MM.1S (cell line): Measurements from ENCODE around the gene LARP7.

Experiments used
- DNase-seq: peaks from one replicate; pipeline ENCODE4 v3.0.0-alpha.2; 2015
- H2AFZ ChIP-seq: fragments of 300-600 bp; sonication (generic); 2 replicates; pipeline ENCODE4 v1.6.0; 2016; ENCODE audit warnings: antibody characterized with exemption, low read length
- H3F3A ChIP-seq: fragments of 300-600 bp; sonication (generic); 2 replicates; pipeline ENCODE4 v1.6.1; 2016; ENCODE audit warnings: mild to moderate bottlenecking, antibody characterized with exemption, low read length, moderate library complexity, mixed read lengths; ENCODE audit not compliant: insufficient read depth
- H3K27ac ChIP-seq: fragments of 300-600 bp; sonication (generic); 2 replicates; pipeline ENCODE4 v1.5.1; 2016; ENCODE audit warnings: mild to moderate bottlenecking, low read length
- H3K27me3 ChIP-seq: fragments of 300-600 bp; sonication (generic); replicated peaks from 2 replicates; pipeline ENCODE4 v1.6.0; 2016; ENCODE audit warnings: low read length; ENCODE audit not compliant: insufficient read depth
- H3K36me3 ChIP-seq: fragments of 300-600 bp; sonication (generic); replicated peaks from 2 replicates; pipeline ENCODE4 v1.6.1; 2016; ENCODE audit warnings: mild to moderate bottlenecking, low read length, mixed read lengths; ENCODE audit not compliant: insufficient read depth
- H3K4me1 ChIP-seq: fragments of 300-600 bp; sonication (generic); 2 replicates; pipeline ENCODE4 v1.6.1; 2016; ENCODE audit warnings: low read length, mixed read lengths
- H3K4me2 ChIP-seq: fragments of 300-600 bp; sonication (generic); 2 replicates; pipeline ENCODE4 v1.6.0; 2016; ENCODE audit warnings: low read depth, low read length
- H3K4me3 ChIP-seq: fragments of 300-600 bp; sonication (generic); 2 replicates; pipeline ENCODE4 v1.5.1; 2016; ENCODE audit warnings: low read length, mixed read lengths
- H3K79me2 ChIP-seq: fragments of 300-600 bp; sonication (generic); 2 replicates; pipeline ENCODE4 v1.6.1; 2016; ENCODE audit warnings: mixed run types, low read length, mixed read lengths
- H3K9ac ChIP-seq: fragments of 300-600 bp; sonication (generic); 2 replicates; pipeline ENCODE4 v1.6.1; 2016; ENCODE audit warnings: low read length, mixed read lengths
- H3K9me2 ChIP-seq: fragments of 300-600 bp; sonication (generic); replicated peaks from 2 replicates; pipeline ENCODE4 v1.6.1; 2016; ENCODE audit warnings: mild to moderate bottlenecking, low read length, mixed read lengths; ENCODE audit not compliant: insufficient read depth
- H3K9me3 ChIP-seq: fragments of 300-600 bp; sonication (generic); replicated peaks from 2 replicates; pipeline ENCODE4 v1.6.1; 2016; ENCODE audit warnings: mild to moderate bottlenecking, low read length, mixed read lengths; ENCODE audit not compliant: insufficient read depth
- H4K20me1 ChIP-seq: fragments of 300-600 bp; sonication (generic); 2 replicates; pipeline ENCODE4 v1.6.1; 2016; ENCODE audit warnings: mild to moderate bottlenecking, low read length, moderate library complexity, mixed read lengths; ENCODE audit not compliant: insufficient read depth
- CTCF ChIP-seq: fragments of 300-600 bp; sonication (generic); IDR thresholded peaks from 2 replicates; pipeline ENCODE4 v1.5.1; 2016; ENCODE audit warnings: antibody characterized with exemption, low read length, mixed read lengths
- EZH2 ChIP-seq: fragments of 300-600 bp; sonication (generic); optimal IDR thresholded peaks from 2 replicates; pipeline ENCODE3; 2017; ENCODE audit warnings: low read depth, mild to moderate bottlenecking, antibody characterized with exemption, low read length, mixed read lengths
- EZH2phosphoT487 ChIP-seq: fragments of 300-600 bp; sonication (generic); IDR thresholded peaks from 2 replicates; pipeline ENCODE4 v1.6.1; 2018; ENCODE audit warnings: antibody characterized with exemption, low read length

LARP7 gene

GRCh38 chr4:112636688-112637551 lies at the start of gene LARP7, which contains the start of gene ZGRF1:
Gene LARP7, plus strand, starts transcription at chr4:112637143. Its CDS starts 7,527 bp downstream, at chr4:112644670.
Gene ZGRF1, minus strand, starts transcription at chr4:112636909. Its CDS starts 3,733 bp downstream, at chr4:112633176.
- no peaks in the 10 kb centered on the region for H3K9me2 ChIP-seq
- H3K36me3 ChIP-seq: no peaks in the 10 kb centered on the region
- peak within 1 kb of the TSS; percentile 93 for H3K4me3 ChIP-seq
- no peaks in the 10 kb centered on the region; the same call in 1 of the 2 replicates for H3K4me1 ChIP-seq
- DNase-seq: peak; percentile 99
- H3K27me3 ChIP-seq: no peaks in the 10 kb centered on the region
- no peaks in the 10 kb centered on the region for H4K20me1 ChIP-seq
- TF ChIP-seq CTCF: peak; percentile 69
- TF ChIP-seq EZH2phosphoT487: no peak
- H3K9me3 ChIP-seq: no peaks in the 10 kb centered on the region
- peaks cover 67% of the 10 kb centered on the region for H3K79me2 ChIP-seq
- H3K9ac ChIP-seq: peak within 1 kb of the TSS; percentile 83
- peak within 1 kb of the TSS; percentile 78 for H2AFZ ChIP-seq
- peaks cover 15% of the 10 kb centered on the region; the same call in 1 of the 2 replicates for H3F3A ChIP-seq
- peak within 1 kb of the TSS; percentile 93 for H3K27ac ChIP-seq
- peak within 1 kb of the TSS; percentile 88 for H3K4me2 ChIP-seq

- Histone ChIP-seq H3K4me3 (no peak overlapping the region), H4K20me1 (no peaks in the 10 kb centered on the region), H3K9me2 (no peaks in the 10 kb centered on the region), H3K27ac (no peak overlapping the region), H3K4me1 (no peaks in the 10 kb centered on the region), H3K36me3 (no peaks in the 10 kb centered on the region), H3K9ac (no peak overlapping the region), H3K79me2 (no peaks in the 10 kb centered on the region), H3F3A (no peaks in the 10 kb centered on the region; the same call in 1 of the 2 replicates), H3K4me2 (no peak overlapping the region), H2AFZ (no peak overlapping the region), H3K9me3 (no peaks in the 10 kb centered on the region), H3K27me3 (no peaks in the 10 kb centered on the region)
- TF ChIP-seq EZH2phosphoT487: no peak
- TF ChIP-seq EZH2: no peak
- no peak for TF ChIP-seq CTCF
- DNase-seq: no peak
Measured at GRCh38 chr4:112589206-112589605, 47.7 kb upstream of the LARP7 start.

- Histone ChIP-seq H2AFZ (no peak overlapping the region), H3K9me2 (no peaks in the 10 kb centered on the region), H3K79me2 (no peaks in the 10 kb centered on the region), H3K9me3 (no peaks in the 10 kb centered on the region), H3K27ac (no peak overlapping the region), H3K27me3 (no peaks in the 10 kb centered on the region), H3F3A (no peaks in the 10 kb centered on the region; the same call in 1 of the 2 replicates), H4K20me1 (no peaks in the 10 kb centered on the region), H3K4me3 (no peak overlapping the region), H3K4me1 (no peaks in the 10 kb centered on the region), H3K9ac (no peak overlapping the region), H3K4me2 (no peak overlapping the region), H3K36me3 (no peaks in the 10 kb centered on the region)
- TF ChIP-seq CTCF (no peak), EZH2 (no peak), EZH2phosphoT487 (no peak)
- DNase-seq: no peak
Measured at GRCh38 chr4:112591593-112591992, 45.4 kb upstream of the LARP7 start.
